Gastrocnemius medialis (tissue), 4 donors: Measurements from ENCODE around the gene PRRC2B.

ENCODE experiments used
- POLR2A ChIP-seq, 2 donors: fragments of 450-650 bp; IDR thresholded peaks; one replicate each; pipeline ENCODE4 v1.6.1; 2017; ENCODE audit warnings: antibody characterized with exemption in 2 of 2, mild to moderate bottlenecking in 2 of 2, moderate library complexity in 2 of 2
- TF ChIP-seq, protein P1 (sequence below), 5 experiments: fragments of 450-650 bp in 3 of 5; fragments of 200-600 bp in 2 of 5; sonication (generic) in 2 of 5; IDR thresholded peaks in 4 of 5; conservative IDR thresholded peaks in 1 of 5; 1 replicate in 4 of 5; 2 replicates in 1 of 5; pipeline ENCODE4 v1.5.1; 2016 to 2019; ENCODE audit warnings: antibody characterized with exemption in 5 of 5, mild to moderate bottlenecking in 3 of 5, moderate library complexity in 3 of 5

DNA sequence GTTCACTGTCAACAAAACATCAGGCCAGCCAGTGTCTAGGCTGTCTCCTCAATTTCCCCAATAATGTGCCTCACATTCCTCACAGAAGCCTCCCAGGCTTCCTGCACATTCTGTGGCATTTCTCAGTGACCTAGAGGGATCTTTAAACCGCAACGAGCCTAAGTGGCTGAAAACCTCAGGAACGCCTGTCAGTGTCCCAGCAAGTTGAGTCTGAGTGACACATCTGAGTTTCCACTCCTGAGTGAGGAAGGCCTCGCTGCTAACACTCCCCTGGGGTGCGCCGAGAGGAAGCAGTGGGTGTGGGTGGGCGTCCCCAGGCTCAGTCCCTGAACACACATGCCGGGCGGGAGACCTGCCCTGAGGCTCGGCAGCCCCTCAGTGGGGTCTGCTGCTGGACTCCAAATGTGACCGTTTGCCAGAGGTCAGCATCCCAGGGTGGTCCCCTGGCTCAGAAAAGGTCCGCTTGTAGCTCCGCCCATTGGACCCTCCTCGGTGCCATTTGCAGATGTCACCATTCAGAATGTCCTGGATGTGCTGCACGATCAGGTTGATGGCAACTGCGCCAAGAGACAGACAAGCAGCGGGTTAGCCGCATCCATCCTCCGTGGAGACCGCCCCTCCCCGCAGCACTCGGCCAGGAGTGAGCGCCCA lies 130.9 kb downstream of the PRRC2B start:
- TF ChIP-seq, protein P1, sequence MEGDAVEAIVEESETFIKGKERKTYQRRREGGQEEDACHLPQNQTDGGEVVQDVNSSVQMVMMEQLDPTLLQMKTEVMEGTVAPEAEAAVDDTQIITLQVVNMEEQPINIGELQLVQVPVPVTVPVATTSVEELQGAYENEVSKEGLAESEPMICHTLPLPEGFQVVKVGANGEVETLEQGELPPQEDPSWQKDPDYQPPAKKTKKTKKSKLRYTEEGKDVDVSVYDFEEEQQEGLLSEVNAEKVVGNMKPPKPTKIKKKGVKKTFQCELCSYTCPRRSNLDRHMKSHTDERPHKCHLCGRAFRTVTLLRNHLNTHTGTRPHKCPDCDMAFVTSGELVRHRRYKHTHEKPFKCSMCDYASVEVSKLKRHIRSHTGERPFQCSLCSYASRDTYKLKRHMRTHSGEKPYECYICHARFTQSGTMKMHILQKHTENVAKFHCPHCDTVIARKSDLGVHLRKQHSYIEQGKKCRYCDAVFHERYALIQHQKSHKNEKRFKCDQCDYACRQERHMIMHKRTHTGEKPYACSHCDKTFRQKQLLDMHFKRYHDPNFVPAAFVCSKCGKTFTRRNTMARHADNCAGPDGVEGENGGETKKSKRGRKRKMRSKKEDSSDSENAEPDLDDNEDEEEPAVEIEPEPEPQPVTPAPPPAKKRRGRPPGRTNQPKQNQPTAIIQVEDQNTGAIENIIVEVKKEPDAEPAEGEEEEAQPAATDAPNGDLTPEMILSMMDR (IDR thresholded peaks at IDR 0.05 in 4 of 5, conservative IDR thresholded peaks at IDR 0.05 in 1 of 5), result no peak
- TF ChIP-seq POLR2A (IDR thresholded peaks at IDR 0.05), result no peak
